GM11168 (cell line): ENCODE data around the gene OLFM4.

Experiments
- in situ Hi-C: fragments of 300-500 bp; cut with MboI; formaldehyde crosslinking; loops from one replicate; pipeline ENCODE4 v1.12.0; 2022; ENCODE audit warnings: low sequenced_read_pairs; ENCODE audit not compliant: unreplicated experiment

OLFM4 gene

GRCh38 chr13:53060840-53061490 is 32.4 kb downstream of the OLFM4 start:
- in situ Hi-C loops = no loop called here

- in situ Hi-C loops = no loop called here
Measured at GRCh38 chr13:53064731-53065130, 36.1 kb downstream of the OLFM4 start.

DNA sequence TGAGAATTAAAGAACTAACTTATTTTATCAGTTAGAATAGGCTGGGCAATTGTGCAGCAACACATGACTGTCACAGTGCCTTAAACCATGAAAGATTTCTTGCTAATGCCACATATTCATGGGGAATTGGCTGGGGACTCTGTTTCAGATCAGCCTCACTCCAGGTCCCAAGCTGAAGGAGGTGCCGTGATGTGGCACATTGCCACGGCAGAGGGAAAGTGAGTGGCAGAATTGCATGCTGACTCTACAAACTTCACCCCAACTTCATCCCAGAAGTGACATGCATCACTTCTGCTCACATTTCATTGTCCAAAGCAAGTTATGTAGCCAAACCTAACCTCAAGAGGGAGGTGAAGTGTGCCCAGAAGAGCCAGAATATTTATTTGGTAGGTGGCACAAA is 37.8 kb downstream of the OLFM4 start:
- in situ Hi-C loops = no loop called here

- in situ Hi-C loops = no loop called here
Measured at GRCh38 chr13:53068585-53069520, 40.2 kb downstream of the OLFM4 start.

DNA sequence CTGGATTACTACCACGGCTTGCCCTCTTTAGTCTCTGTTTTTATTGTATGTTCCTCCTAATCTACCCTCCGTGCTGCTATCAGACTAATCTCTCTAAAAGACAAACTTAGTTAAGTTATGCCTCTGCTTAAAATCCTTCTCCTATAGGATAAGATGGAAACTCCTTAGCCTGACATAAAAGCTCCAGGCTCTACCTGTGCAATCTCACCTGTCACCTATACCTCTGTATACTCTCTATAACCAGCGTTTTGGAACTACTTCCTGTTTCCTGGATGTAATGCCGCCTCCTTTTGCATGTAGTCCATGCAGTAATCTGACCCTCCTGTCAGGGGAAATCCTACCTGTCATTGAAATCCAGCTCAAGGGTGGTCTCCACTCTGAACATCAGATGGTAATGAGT is 41.2 kb downstream of the OLFM4 start:
- in situ Hi-C loops = no loop called here

GRCh38 chr13:53073711-53074110 is 45.1 kb downstream of the OLFM4 start:
- in situ Hi-C loops = no loop called here

GRCh38 chr13:53074114-53074513 is 45.5 kb downstream of the OLFM4 start:
- in situ Hi-C loops = no loop called here

DNA sequence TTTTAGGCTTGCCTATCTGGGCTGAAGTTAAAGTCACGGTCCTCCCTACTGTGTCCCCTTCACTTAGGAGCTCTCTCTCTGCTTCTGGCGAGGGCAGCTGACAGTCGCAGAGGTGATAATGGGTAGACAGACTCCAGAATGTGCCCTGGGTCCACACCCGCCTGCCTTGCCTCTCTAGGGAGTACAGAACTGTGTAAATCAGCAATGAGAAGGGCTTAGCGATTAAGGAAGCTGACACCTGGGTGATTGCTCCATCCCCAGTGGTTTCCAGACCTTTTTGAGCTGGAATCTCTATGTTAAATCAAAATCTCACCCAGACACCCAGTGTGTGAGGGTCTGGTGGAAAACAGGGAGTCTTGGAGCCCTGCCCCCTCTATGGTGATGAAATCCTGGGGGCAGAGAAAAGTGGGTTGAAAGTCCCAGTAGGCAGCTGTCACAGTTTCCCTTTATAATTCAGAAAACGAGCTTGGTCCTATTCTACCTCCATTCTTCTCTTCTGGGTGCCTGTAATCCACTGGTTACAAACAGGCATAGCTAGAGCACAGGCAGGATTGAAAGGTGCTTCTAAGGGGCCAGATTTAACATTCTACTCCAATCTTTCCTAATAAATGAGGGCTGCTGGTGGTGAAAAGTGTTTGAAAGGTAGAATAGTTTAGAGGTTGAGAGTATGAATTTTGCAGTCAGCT is 46.9 kb downstream of the OLFM4 start:
- in situ Hi-C loops = no loop called here

DNA sequence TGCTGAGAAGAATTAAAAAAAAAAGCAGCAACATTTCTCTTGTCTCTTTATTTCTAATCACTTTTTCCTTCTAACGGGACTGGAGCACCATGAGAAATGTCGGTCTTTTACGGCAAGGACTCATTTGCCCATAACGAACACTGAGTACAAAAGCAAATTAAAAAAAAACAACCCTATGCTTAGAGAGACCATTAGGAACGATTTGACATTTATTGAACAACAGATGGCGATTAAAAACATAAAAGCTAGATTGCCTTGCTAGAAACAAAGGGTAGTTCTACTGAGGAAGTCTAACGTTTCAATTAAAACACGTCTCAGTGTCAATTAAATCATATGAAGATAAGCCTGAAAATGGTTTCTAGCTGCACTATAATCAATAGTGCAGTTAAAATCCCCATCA is 51.1 kb downstream of the OLFM4 start:
- in situ Hi-C loops = no loop called here

DNA sequence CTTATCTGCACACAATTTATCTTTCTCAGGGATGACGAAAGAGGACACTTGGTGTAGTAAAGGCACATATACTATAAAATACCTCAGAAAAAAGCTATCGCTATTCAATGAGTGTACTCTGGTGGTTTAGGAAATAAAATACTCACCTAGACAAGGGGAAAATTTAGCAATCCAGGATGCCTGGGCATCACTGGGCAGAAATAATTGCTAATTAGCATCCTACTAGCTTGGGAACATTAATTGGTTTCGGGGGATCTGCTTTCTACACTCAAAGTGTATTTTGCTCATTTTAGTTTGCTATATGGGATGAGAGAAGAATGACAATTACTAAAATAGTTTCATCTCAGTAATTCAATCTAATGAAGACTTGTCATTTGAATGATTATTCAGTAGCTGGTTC is 60.3 kb downstream of the OLFM4 start:
- in situ Hi-C loops = no loop called here

DNA sequence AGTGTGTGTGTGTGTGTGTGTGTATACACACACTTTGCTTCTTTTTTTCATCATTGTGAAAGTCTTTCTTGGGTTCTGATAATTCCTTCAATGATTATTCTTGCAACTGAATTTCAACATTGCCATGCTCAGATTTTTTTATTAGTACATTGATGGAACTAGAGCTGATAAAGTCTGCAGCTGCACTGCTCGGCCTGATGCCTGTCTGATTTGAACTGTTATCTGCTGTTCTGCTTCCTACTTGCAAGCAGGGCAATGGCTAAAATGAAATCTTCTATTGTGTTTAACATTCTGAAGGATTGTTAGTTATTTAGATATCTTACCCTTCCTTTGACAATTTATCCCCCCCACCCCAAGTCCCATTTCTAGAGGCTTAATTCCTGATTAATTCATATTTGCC is 61.3 kb downstream of the OLFM4 start:
- in situ Hi-C loops = no loop called here

DNA sequence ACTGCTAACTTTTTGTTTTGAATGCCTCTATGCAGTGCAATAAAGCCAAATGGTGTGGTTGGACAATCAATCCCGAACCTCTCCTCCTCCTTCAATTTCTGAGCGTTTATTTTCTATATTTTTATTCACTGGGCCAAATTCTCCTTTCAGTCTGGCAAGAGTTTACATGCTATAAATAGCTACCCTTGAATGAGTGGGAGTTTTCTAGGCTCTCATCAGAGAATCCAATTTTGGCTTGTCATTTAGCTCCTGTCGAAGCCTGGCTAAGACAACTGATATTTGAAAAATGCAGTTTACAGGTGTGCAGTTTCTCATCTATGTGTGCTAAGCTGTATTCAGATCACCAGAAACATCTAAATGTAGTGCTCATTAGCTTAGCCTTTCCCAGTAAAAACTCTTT is 61.8 kb downstream of the OLFM4 start:
- in situ Hi-C loops = no loop called here

DNA sequence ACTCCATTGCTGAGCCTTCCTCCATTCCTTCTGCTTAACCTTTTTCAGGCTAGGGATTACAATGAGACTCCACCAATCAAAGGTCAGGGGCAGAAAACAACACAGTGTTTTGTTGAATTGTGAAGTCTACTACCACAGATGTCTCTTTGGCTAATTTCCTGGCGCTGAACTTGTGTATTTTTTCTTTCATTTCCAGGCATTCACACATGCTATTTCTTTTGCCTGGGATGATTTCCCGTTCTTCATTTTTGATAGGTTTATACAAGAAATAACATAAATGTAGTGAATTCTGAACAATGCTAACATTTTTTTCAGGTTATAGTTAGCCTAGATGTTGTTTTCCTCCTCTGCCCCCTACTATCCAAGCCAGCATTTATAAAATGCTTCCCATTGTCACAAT is 64.3 kb downstream of the OLFM4 start:
- in situ Hi-C loops = no loop called here

DNA sequence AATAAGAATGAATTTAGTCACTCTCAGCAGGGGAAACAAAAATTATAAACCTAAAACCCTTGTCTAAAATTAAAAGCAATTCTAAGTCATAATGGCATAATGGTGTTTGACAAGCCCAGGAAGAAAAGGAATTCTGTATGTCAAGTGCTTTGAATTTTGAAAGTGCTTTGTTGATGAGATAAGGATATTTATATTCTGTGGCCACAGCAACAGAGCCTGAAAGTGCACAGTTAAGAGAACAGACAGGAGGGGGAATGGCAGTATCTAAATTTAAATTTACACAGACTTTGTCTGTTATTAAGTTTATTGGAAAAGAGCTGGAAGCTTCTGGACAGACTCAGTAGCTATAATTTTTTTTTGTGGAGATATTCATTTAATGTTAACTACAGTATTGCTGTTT is 69.8 kb downstream of the OLFM4 start:
- in situ Hi-C loops = no loop called here

DNA sequence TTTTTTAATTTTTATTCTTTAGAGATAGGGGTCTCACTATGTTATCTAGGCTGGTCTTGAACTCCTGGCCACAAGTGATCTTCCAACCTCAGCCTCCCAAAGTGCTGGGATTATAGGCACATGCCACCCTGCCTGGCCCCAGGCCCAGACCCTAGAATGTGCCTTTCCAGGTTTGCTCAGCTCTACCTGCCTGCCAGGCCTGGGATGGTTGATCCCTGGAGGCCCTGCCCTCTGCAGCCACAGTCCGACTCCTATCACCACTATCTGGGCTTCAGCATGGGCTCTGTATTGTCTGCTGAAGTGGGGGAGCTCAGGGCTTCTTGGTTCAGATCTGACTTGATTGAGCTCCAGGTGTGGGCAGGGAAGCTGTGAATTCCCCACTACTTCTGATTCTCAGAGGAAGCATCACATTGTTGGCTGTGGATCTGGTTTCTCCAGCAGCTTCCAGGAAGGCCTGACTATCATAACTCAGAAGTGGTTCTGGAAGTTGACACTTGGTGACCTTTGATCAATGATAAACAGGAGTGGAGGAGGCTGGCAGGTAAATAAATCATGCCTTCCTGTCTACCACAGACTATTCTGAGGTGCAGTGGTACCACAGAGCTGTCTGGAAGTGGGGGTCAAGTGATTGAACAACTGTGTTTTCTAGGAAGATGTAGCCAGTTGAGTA is 71.9 kb downstream of the OLFM4 start:
- in situ Hi-C loops = no loop called here
